HCT116 (cell line): Measurements from ENCODE around the gene SLC24A5.

Experiments
- JUND ChIP-seq: IDR thresholded peaks from 2 replicates; pipeline ENCODE4 v1.6.1; 2012
- MAX ChIP-seq: IDR thresholded peaks from 2 replicates; pipeline ENCODE4 v1.6.1; 2012
- POLR2AphosphoS5 ChIP-seq: IDR thresholded peaks from 2 replicates; pipeline ENCODE4 v1.6.1; 2011; ENCODE audit warnings: mild to moderate bottlenecking, low read depth, low read length, moderate library complexity
- TF ChIP-seq, protein P1 (sequence below), 3 experiments: fragments of 200-600 bp in 1 of 3; sonication (generic) in 1 of 3; IDR thresholded peaks in 2 of 3; conservative IDR thresholded peaks in 1 of 3; 2 replicates each; pipeline ENCODE4 v1.5.1; 2012 to 2017; ENCODE audit warnings: low read depth in 2 of 3, low read length in 2 of 3, antibody characterized with exemption in 1 of 3, borderline replicate concordance in 1 of 3, control low read depth in 1 of 3, mild to moderate bottlenecking in 1 of 3, mixed read lengths in 1 of 3, mixed run types in 1 of 3, moderate library complexity in 1 of 3; ENCODE audit not compliant: insufficient read depth in 1 of 3

- TF ChIP-seq MAX (no peak), JUND (no peak), POLR2AphosphoS5 (no peak)
- TF ChIP-seq, protein P1, sequence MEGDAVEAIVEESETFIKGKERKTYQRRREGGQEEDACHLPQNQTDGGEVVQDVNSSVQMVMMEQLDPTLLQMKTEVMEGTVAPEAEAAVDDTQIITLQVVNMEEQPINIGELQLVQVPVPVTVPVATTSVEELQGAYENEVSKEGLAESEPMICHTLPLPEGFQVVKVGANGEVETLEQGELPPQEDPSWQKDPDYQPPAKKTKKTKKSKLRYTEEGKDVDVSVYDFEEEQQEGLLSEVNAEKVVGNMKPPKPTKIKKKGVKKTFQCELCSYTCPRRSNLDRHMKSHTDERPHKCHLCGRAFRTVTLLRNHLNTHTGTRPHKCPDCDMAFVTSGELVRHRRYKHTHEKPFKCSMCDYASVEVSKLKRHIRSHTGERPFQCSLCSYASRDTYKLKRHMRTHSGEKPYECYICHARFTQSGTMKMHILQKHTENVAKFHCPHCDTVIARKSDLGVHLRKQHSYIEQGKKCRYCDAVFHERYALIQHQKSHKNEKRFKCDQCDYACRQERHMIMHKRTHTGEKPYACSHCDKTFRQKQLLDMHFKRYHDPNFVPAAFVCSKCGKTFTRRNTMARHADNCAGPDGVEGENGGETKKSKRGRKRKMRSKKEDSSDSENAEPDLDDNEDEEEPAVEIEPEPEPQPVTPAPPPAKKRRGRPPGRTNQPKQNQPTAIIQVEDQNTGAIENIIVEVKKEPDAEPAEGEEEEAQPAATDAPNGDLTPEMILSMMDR (IDR thresholded peaks at IDR 0.05 in 2 of 3, conservative IDR thresholded peaks at IDR 0.05 in 1 of 3; ENCODE audit: borderline replicate concordance in 1 of 3, insufficient read depth in 1 of 3, low read depth in 2 of 3, low read length in 2 of 3): no peak
These were observed 14.9 kb upstream of the SLC24A5 start for GRCh38 chr15:48105936-48106335.
